Neutrophil (primary cell): Measurements from ENCODE around the gene ZNF426.

Experiments
- H3K27ac ChIP-seq: fragments of 200-600 bp; sonication (generic); 2 replicates; pipeline ENCODE4 v1.5.1; 2016; ENCODE audit warnings: mild to moderate bottlenecking, moderate library complexity
- H3K27me3 ChIP-seq: fragments of 200-600 bp; sonication (generic); 2 replicates; pipeline ENCODE4 v1.6.0; 2016; ENCODE audit warnings: mild to moderate bottlenecking
- H3K36me3 ChIP-seq: fragments of 200-600 bp; sonication (generic); 2 replicates; pipeline ENCODE4 v1.5.1; 2017
- H3K4me1 ChIP-seq, 2 experiments: fragments of 200-600 bp in 1 of 2; sonication (generic) in 1 of 2; 1 replicate in 1 of 2; 2 replicates in 1 of 2; pipeline versions ENCODE4 v1.5.1 to v1.6.1; 2013 to 2016; ENCODE audit warnings: low read depth in 1 of 2, low read length in 1 of 2, mild to moderate bottlenecking in 1 of 2, moderate library complexity in 1 of 2; ENCODE audit not compliant: control insufficient read depth in 1 of 2, insufficient read depth in 1 of 2
- H3K4me3 ChIP-seq, 2 experiments: fragments of 200-600 bp in 1 of 2; sonication (generic) in 1 of 2; 1 replicate in 1 of 2; 2 replicates in 1 of 2; pipeline ENCODE4 v1.5.1; 2013 to 2016; ENCODE audit warnings: low read depth in 1 of 2, low read length in 1 of 2, mild to moderate bottlenecking in 1 of 2, moderate library complexity in 1 of 2
- H3K9me3 ChIP-seq: fragments of 200-600 bp; sonication (generic); 2 replicates; pipeline ENCODE4 v1.5.1; 2016
- CTCF ChIP-seq: fragments of 200-600 bp; sonication (generic); IDR thresholded peaks from 2 replicates; pipeline ENCODE4 v1.5.1; 2016; ENCODE audit warnings: antibody characterized with exemption

Gene ZNF426

GRCh38 chr19:9474975-9475374, 63.5 kb downstream of the ZNF426 start:
- no peaks in the 10 kb centered on the region for H3K4me1 ChIP-seq
- no peaks in the 10 kb centered on the region for H3K27me3 ChIP-seq
- H3K27ac ChIP-seq: no peak overlapping the region
- no peak for TF ChIP-seq CTCF
- H3K4me3 ChIP-seq: no peak overlapping the region
- no peaks in the 10 kb centered on the region for H3K36me3 ChIP-seq
- peaks cover 10% of the 10 kb centered on the region for H3K9me3 ChIP-seq
